GM19193 (cell line): Measurements from ENCODE around the gene ASXL1.

Experiments
- POLR2A ChIP-seq: IDR thresholded peaks from 4 replicates; pipeline ENCODE4 v1.6.1; 2011; ENCODE audit not compliant: insufficient read depth, insufficient read length; ENCODE audit errors: extremely low read depth

The ASXL1 gene

DNA sequence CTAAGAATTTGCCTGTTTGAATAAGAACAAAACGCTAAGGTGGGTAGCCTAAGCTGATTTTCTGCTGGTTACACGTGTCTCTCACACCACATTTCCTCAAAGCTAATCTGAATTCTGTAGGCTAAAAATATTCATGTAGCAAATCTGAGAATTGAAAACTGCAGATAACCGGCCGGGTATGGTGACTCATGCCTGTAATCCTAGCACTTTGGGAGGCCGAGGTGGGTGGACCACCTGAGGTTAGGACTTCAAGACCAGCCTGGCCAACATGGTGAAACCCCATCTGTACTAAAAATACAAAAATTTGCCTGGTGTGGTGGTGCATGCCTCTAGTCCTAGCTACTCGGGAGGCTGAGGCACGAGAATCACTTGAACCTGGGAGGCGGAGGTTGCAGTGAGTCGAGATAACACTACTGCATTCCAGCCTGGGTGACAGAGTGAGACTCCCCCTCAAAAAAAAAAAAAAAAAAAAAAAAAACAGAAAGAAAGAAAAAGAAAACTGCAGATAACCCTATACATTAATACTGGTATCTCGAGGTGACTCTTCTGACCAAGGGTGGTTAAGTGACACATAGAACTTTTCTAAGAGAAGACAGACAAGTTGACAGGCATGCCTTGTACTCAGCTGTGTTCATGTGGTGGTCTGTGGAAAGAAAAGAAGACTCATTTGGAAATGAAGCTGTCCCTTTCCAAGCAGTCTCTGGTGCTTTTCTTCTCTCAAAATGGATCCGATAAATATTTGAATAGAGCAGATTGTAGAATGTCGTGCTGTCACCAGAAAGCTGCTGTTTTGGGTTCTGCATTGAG lies 24.7 kb upstream of the ASXL1 start:
- no peak for TF ChIP-seq POLR2A

DNA sequence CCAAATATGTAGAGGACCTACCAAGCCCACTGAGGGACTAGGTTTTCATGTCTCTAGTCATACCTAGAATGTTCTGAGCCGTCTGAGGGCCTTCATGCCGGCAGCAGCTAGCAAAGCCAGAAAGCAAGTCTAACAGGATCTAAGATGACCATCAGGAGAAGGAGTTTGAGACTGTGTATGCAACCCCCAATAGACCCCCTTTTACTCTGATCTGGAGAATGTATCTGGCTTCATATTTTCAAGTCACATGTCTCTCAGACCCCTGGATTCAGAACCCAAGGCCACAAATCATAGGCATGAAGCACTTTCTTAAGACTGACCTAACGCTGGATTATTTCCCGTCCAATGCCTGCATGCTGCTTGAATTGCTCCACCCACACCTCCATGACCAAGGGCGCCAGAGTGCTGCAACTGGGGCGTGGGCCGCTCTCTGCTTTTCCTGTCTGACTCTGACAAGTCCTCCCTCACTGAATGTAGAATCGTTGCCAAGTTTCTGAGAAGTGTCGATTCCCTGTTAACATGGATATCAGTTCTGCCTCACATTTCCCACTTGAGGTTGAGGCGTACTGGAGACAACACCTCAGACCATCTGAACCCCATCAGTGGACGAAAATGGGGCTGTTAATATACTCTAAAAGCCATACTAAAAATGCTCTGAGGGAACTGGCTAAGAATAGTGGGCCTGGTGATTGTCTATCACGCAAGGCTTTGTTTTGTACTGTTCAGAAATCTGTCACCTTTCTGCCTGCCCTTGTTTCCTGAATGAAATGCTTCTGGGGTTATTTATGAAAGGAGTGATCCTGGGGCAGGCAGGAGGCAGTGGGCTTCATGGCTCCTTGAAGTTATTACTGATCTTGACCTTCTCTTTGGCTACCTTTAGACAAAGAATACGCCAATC lies 23.9 kb upstream of the ASXL1 start:
- no peak for TF ChIP-seq POLR2A

DNA sequence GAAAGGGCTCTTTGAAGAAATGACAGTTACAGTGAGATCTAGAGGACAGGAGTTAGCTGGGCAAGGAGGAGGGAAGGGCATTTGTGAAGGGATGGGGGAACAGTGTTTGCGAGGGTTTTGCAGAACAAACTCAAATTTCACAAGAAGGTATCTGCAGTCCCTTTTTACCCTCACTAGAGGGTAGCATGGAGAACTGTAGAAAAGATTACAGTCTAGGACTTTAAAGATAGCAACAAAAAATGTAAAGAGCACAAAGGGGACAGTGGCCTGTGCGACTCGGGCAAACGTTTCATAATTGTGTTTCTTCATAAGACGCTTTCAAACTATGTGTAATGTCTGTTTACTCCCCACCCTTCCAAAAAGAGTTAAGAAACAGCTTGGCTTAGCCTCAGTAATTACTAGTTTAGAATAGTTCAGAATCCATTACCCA lies 21.2 kb upstream of the ASXL1 start:
- TF ChIP-seq POLR2A: no peak

DNA sequence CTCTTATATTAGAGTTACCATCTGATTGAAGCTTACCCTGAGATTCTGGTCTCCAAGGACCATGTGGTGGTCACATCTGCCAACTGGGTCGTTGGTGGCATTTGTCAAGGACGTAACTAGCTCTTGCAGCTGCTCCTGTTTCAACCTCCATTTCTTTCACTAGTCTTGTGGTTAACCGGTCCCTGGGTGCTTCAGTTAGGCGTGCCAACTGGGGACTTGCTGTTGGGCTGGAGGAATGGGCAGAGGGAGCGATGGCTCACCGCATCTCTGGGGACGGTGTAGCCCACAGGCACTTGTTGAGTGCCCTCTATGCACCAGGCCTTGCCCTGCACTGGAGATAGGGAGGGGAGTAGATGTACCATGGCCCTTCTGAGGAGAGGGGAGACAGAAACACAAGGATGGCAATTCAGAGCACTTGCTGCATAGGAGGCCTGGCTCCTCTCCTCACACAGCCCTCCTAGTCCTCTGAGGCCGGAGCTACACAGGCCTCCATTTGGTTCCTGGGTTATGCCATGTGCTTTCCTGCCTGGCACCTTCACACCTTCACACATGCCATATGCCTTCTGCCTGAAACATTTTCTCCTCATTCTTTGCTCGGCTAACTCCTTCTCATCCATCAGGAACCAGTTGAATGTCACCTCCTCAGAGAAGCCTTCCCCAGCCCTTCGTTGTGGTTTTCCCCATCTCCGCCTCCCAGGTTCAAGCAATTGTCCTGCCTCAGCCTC lies 20.0 kb upstream of the ASXL1 start:
- TF ChIP-seq POLR2A: no peak

DNA sequence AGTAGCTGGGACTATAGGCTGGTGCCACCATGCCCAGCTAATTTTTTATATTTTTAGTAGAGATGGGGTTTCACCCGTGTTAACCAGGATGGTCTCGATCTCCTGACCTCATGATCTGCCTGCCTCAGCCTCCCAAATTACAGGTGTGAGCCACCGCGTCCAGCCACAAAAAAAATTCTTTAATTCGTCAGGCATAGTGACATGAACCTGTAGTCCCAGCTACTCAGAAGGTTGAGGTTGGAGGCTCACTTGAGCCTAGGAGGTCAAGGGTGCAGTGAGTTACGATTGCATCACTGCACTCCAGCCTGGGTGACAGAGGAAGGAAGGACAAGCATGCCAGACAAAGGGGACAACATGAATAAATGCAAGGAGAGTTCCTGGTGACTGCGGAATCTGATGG lies 19.5 kb upstream of the ASXL1 start:
- TF ChIP-seq POLR2A: no peak

DNA sequence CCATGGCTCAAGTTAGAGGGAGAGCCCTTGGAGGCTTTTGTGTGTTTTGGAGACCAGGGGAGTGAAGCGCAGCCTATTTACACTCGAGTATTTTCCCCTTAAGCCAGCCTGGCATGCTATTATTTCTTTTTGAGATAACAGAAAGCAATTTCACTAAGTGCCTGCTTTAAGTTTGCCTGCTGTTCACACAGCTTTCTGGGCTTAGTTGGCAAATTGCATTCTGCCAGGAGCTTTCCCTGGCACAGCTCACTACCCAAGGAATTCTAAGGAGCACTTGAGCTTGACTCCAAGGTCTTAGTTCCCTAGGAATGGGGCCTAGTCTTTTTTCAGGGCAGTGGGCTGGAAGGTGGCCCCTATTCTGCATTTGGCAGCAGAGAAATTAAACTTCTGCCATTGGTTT lies 19.0 kb upstream of the ASXL1 start:
- no peak for TF ChIP-seq POLR2A

DNA sequence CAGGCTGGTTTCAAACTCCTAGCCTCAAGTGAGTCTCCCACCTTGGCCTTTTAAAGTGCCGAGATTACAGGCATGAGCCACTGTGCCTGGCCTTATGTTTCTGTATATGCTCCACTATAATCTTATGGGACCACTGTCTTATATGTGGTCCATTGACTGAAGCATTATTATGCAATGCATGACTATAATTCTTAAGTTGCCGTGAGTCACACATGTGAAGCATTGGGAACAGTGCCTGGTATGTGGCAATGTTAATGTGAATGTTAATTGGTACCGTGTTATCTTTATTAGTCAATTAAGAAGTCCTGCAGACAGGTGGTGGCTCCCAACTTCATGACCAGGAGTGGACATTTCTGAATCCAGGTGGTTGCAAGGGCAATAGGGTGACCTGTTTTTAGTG lies 14.7 kb upstream of the ASXL1 start:
- TF ChIP-seq POLR2A: no peak

DNA sequence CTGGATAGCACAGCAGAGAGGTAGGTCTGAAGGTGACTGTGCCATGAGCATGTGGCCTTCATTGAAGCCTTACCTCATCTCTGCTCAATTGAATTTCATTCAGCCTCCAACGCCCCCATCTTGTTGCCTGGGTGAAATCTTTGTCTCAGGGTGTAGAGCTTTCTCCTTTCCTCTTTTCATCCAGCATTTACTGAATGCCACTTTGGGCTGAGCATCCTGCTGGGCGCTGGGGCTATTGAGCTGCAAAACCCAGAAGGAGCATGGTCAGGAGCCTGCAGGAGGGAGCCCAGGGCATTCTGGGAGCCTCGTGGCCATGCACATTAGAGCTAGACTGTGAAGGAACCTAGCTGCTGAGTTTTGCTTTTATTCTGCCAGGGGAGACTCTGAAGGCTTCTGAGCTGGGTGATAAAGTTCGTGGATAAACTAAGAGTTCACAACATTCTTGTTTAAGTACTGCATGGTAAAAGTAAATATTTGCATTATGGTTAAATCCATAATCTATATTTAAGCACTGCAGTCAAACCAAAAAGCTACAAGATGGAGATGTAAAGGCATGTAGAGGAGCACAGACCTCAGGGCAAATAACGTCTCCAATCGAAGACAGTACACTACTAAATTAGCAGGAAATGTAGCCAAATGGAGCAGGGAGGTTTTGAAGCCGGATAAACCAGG lies 13.2 kb upstream of the ASXL1 start:
- TF ChIP-seq POLR2A: no peak

DNA sequence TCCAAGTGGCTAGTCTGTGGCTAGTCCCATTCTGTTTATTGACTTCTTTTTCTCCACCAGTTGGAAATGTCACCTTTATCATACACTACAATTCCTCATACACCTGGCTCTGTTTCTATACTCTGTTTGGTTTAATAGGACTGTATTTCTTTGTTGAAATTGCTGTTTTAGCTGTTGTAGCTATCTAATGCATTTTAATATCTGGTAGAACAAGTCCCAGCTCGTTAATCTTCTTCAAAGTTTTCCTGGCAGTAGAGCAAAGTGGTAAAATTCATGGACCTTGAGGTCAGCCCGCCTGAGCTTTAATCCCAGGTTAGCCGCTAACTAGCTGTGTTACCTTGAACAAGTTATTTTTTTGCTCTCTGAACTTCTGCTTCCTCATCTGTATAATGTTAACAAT lies 9.9 kb upstream of the ASXL1 start:
- TF ChIP-seq POLR2A: no peak

DNA sequence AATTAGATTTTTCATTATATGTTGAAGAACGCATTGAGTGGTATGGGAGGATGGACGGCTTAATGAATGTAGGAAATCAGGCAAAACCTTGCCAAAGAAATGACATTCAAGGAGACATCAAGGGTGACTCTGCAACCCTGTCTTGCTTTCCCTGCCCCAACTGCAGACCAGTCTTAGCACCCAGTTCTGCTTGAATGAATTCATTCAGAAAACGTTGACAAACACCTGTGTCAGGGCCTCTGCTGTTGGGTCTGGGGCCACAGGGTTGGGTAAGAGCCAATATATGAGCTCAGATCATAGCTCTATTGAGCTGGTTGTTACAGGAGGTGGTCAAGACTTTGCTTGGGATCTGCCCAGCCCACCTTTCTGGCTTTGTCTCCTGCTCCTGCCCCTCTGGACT lies 7.7 kb upstream of the ASXL1 start:
- TF ChIP-seq POLR2A: no peak

DNA sequence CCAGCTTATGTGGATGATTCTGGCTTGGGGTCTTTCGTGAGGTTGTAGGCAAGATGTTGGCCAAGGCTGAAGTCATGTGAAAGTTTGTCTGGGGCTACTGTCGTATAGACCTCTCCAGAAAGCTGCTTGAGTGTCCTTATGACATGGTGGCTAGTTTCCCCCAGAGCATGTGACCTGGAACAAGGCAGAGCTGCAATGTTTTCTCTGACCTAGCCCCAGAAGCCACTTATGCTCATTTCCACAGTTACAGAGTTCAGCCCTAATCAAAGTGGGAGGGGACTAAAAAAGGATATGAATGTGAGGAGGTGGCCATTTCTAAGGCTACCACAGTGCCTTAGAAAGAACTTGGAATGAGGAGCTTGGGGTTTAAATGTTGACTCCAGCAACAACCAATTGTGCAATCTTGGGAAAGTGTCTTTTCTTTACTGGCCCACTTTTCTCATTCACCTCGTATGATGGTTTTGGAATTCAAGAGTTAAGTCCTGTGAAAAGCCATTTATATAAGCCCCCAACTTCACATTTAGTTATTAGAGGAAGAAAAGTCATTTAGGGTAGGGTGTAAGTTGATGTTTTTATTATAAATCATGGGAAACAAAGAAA lies 5.9 kb upstream of the ASXL1 start:
- no peak for TF ChIP-seq POLR2A

DNA sequence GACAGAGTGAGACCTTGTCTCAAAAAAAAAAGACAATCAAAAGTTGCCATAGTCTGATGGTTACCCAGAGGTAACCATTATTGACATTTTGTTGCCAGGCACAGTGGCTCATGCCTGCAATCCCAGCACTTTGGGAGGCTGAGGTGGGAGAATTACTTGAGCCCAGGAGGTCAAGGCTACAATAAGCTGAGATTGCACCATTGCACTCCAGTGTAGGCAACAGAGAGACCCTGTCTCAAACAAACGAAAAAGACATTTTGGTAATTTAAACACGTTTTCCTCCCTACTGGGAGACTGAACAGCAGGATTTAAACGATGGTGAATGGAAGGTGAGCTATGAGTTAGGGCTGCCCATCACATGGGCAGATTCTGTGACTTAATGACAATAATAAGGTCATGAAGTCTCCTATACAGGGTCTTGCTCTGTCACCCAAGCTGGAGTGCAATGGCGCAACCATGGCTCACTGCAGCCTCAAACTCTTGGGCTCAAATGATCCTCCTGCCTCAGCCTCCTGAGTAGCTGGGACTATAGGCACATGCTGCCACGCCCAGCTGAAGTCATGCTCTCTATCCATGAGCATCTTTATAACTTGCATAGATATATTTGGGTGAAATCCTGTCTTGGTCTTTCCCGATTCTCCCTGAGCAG lies 4.2 kb upstream of the ASXL1 start:
- no peak for TF ChIP-seq POLR2A

DNA sequence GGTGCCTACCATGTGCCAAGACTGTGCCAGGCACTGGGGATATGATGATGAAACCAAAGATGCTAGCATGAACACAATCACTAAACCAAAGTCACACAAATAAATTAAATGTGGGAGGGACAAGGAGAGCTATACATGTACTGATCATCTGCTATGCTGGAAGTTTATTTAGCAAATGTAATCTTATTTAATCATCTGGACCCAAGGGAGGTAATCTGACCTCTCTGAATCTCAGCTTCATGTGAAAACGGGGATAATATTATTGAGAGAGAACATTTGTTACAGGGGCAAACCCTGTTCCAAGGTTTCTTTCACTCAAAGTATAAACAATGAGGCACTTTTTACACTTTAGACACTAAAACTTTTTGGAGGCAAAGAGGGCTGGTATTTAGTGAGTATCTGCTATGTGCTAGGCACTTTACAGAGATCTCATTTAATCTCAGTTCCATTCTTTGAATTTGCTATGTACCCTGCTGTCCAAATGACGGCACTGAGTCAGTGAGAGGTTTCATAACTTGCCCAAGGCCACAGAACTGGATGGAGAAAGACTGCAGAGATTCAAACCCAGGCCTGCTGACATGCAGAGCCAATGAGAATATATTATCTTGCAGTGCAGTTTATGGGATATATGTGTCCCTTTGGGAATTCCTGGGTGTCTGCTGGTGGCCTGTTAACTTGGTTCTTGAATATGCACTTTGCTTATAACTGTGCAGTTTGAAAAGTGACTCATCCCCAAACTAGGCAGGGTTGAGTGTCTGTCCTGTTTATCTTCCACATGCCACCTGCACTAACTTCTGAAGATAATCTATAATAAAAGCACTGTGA lies 3.3 kb upstream of the ASXL1 start:
- no peak for TF ChIP-seq POLR2A
